Adrenal gland (tissue), 12 donors: Measurements from ENCODE around the gene KYAT1. TPM values are rescaled to one million over a fixed set of nuclear protein-coding genes. Genes with fewer than 3 reads are reported as not detected.
A peak's percentile ranks its signal among the peaks of the same experiment; 100 is the strongest.

Source experiments
- DNase-seq, 7 donors: peaks; one replicate each; pipeline ENCODE4 v3.0.0-alpha.2; 2019 to 2020
- H3K27ac ChIP-seq, 5 donors: fragments of 200-600 bp; sonication (generic) in 4 of 5; 1 replicate in 3 of 5; 2 replicates in 2 of 5; pipeline versions ENCODE4 v1.5.1 to v1.8.0; 2016 to 2020; ENCODE audit warnings: mild to moderate bottlenecking in 1 of 5
- H3K27me3 ChIP-seq: fragments of 200-600 bp; 2 replicates; pipeline ENCODE4 v1.8.0; 2021
- H3K36me3 ChIP-seq, 2 donors: fragments of 200-600 bp; replicated peaks in 1 of 2; 1 replicate in 1 of 2; 2 replicates in 1 of 2; pipeline versions ENCODE4 v1.5.1 to v1.8.0; 2018 to 2022
- H3K4me1 ChIP-seq, 2 donors: fragments of 200-600 bp; replicated peaks in 1 of 2; 1 replicate in 1 of 2; 2 replicates in 1 of 2; pipeline versions ENCODE4 v1.5.1 to v1.8.0; 2018 to 2021
- H3K4me3 ChIP-seq, 4 donors: fragments of 200-600 bp; sonication (generic) in 3 of 4; one replicate each; pipeline ENCODE4 v1.5.1; 2016 to 2018
- H3K9me3 ChIP-seq, 3 donors: fragments of 200-600 bp; sonication (generic) in 1 of 3; replicated peaks in 1 of 3; 1 replicate in 2 of 3; 2 replicates in 1 of 3; pipeline versions ENCODE4 v1.5.1 to v1.8.0; 2016 to 2021
- POLR2A ChIP-seq, 2 donors: fragments of 450-650 bp; IDR thresholded peaks; one replicate each; pipeline ENCODE4 v1.6.1; 2017; ENCODE audit warnings: antibody characterized with exemption in 2 of 2, mild to moderate bottlenecking in 2 of 2, moderate library complexity in 1 of 2
- WGBS, 4 donors: extraction: QIAGEN DNeasy Blood & Tissue Kit in 2 of 4; methylation state at CpG; one replicate each; pipeline versions ENCODE4 v1.1.5 to v1.1.7; 2013 to 2017; 5-methylcytosine and 5-hydroxymethylcytosine counted together
- intact Hi-C, 2 donors: fragments of 100-400 bp; cut with DNase I; formaldehyde crosslinking; loops; one replicate each; pipeline versions ENCODE4 v1.14.1 to v1.15.0; 2022 to 2023
- polyA plus RNA-seq, 3 donors: library from polyadenylated mRNA; stranded (reverse); fragments of 200-250 nt in 2 of 3; fragments of 350-450 nt in 1 of 3; fragmentation: Illumina TruSeq in 1 of 3; extraction: RNeasy Lipid Tissue Mini Kit (QIAGEN cat#74804) in 1 of 3; gene quantifications; one replicate each; pipeline ENCODE4 v1.2.3, GENCODE V29; 2013 to 2014
- total RNA-seq, 9 donors: library from RNA; depleted of rRNA in 4 of 9; stranded (reverse); fragments of >200 nt in 4 of 9; fragments of 120-200 nt in 1 of 9; fragmentation: NEBNext Ultra II Directional in 1 of 9; extraction: Animal tissue kit (Norgen Biotek cat#: 25700) in 1 of 9; gene quantifications; one replicate each; pipeline versions ENCODE4 v1.1.0 to v1.2.4, GENCODE V29; 2013 to 2023
- TF ChIP-seq, protein P1 (sequence below), 6 experiments: fragments of 450-650 bp in 4 of 6; fragments of 200-600 bp in 2 of 6; sonication (generic) in 1 of 6; IDR thresholded peaks; 1 replicate in 5 of 6; 2 replicates in 1 of 6; pipeline versions ENCODE4 v1.5.1 to v1.8.0; 2016 to 2021; ENCODE audit warnings: antibody characterized with exemption in 6 of 6, mild to moderate bottlenecking in 2 of 6, moderate library complexity in 1 of 6
- donor health status: healthy with polysubstance abuse.
- donor health status: Bipolar disorder and iron deficiency.
- donor health status: DM: yes; HTN: yes; CAD: no.
- donor health status: DM: no; HTN: no; CAD: no.
- donor health status: DM: no; HTN: no; CAD: no.
- donor health status: DM: yes; HTN: yes; CAD: no.

The KYAT1 gene
- total and polyA plus RNA-seq, 12 donors: 3.5 to 10.3 (median 7.2) TPM

- peaks cover 7 to 16% of the 10 kb centered on the region in 2 donors for H3K4me1 ChIP-seq
- DNase-seq: peak; percentile 92 to 96 (median 94)
- H3K9me3 ChIP-seq: no peaks in the 10 kb centered on the region
- WGBS, 4 donors: 1 to 6% (median 1%) methylated on average over 5 to 56 of the region's 56 CpGs
- TF ChIP-seq, protein P1, sequence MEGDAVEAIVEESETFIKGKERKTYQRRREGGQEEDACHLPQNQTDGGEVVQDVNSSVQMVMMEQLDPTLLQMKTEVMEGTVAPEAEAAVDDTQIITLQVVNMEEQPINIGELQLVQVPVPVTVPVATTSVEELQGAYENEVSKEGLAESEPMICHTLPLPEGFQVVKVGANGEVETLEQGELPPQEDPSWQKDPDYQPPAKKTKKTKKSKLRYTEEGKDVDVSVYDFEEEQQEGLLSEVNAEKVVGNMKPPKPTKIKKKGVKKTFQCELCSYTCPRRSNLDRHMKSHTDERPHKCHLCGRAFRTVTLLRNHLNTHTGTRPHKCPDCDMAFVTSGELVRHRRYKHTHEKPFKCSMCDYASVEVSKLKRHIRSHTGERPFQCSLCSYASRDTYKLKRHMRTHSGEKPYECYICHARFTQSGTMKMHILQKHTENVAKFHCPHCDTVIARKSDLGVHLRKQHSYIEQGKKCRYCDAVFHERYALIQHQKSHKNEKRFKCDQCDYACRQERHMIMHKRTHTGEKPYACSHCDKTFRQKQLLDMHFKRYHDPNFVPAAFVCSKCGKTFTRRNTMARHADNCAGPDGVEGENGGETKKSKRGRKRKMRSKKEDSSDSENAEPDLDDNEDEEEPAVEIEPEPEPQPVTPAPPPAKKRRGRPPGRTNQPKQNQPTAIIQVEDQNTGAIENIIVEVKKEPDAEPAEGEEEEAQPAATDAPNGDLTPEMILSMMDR (IDR thresholded peaks at IDR 0.05): no peak
- TF ChIP-seq POLR2A (IDR thresholded peaks at IDR 0.05): peak in 1 of 2 donors; percentile 43
- intact Hi-C loops: no loop called here
- peak within 1 kb of the TSS; percentile 40 to 90 (median 59) for H3K4me3 ChIP-seq
- H3K27ac ChIP-seq: peak within 1 kb of the TSS in 2 of 5 donors; percentile 62 to 72
- H3K36me3 ChIP-seq: peaks cover 0 to 28% of the 10 kb centered on the region in 2 donors
- no peaks in the 10 kb centered on the region for H3K27me3 ChIP-seq
Measured at GRCh38 chr9:128829477-128830251, 52.1 kb downstream of the KYAT1 start, which contains the start of gene SPOUT1. Gene SPOUT1 (minus strand): TSS chr9:128829794. CDS start chr9:128829780, 14 bp downstream.

- Histone ChIP-seq H3K27me3 (no peaks in the 10 kb centered on the region), H3K27ac (peak overlapping the region in 2 of 5 donors; percentile 62 to 72), H3K36me3 (peaks cover 0 to 33% of the 10 kb centered on the region in 2 donors), H3K4me3 (peak overlapping the region; percentile 40 to 90 (median 59)), H3K4me1 (peaks cover 7 to 16% of the 10 kb centered on the region in 2 donors), H3K9me3 (no peaks in the 10 kb centered on the region)
- intact Hi-C loops: no loop called here
- no peak for DNase-seq
- TF ChIP-seq, protein P1 (IDR thresholded peaks at IDR 0.05): no peak
- no peak for TF ChIP-seq POLR2A (IDR thresholded peaks at IDR 0.05)
- WGBS, 4 donors: 31 to 67% (median 39%) methylated on average over 8 to 18 of the region's 18 CpGs
Measured at GRCh38 chr9:128828719-128829452, 52.9 kb downstream of the KYAT1 start.

DNA sequence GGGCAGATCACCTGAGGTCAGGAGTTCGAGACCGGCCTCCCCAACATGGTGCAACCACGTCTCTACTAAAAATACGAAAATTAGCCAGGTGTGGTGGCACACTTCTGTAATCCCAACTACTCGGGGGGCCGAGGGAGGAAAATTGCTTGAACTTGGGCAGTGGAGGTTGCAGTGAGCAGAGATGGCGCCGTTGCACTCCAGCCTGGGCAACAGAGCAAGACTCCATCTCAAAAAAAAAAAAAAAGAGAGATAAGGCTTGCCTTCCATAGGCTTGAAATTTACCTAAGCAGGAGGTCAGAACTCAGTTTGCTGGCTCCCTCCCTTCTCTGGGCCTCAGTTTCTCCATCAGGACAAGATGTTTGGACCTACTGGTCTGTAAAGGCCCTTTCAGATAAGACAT lies 53.5 kb downstream of the KYAT1 start:
- no peaks in the 10 kb centered on the region for H3K27me3 ChIP-seq
- H3K4me1 ChIP-seq: peaks cover 7 to 16% of the 10 kb centered on the region in 2 donors
- DNase-seq: no peak
- TF ChIP-seq POLR2A (IDR thresholded peaks at IDR 0.05): no peak
- TF ChIP-seq, protein P1 (IDR thresholded peaks at IDR 0.05): no peak
- WGBS, 4 donors: 84 to 91% (median 90%) methylated on average over 8 of the region's 8 CpGs
- H3K9me3 ChIP-seq: no peaks in the 10 kb centered on the region
- no peak overlapping the region for H3K4me3 ChIP-seq
- H3K27ac ChIP-seq: no peak overlapping the region
- intact Hi-C loops: no loop called here
- H3K36me3 ChIP-seq: peaks cover 0 to 38% of the 10 kb centered on the region in 2 donors
